Ishikawa (cell line): Measurements from ENCODE around the gene ZBTB49.

ENCODE experiments used
- CEBPB ChIP-seq: IDR thresholded peaks from 2 replicates; pipeline ENCODE4 v1.6.1; 2012
- CREB1 ChIP-seq: IDR thresholded peaks from 2 replicates; pipeline ENCODE4 v1.6.1; 2012; ENCODE audit warnings: low read depth
- EGR1 ChIP-seq: IDR thresholded peaks from 2 replicates; pipeline ENCODE4 v1.6.1; 2012
- EP300 ChIP-seq: IDR thresholded peaks from 2 replicates; pipeline ENCODE4 v1.6.1; 2012; ENCODE audit warnings: borderline replicate concordance
- FOXM1 ChIP-seq: IDR thresholded peaks from 2 replicates; pipeline ENCODE4 v1.6.1; 2012; ENCODE audit warnings: low read depth, borderline replicate concordance
- NFIC ChIP-seq: IDR thresholded peaks from 2 replicates; pipeline ENCODE4 v1.6.1; 2012
- RAD21 ChIP-seq: IDR thresholded peaks from 2 replicates; pipeline ENCODE4 v1.6.1; 2012; ENCODE audit warnings: low read depth
- REST ChIP-seq: IDR thresholded peaks from 2 replicates; pipeline ENCODE4 v1.6.1; 2012; ENCODE audit warnings: low read depth, mild to moderate bottlenecking
- TAF1 ChIP-seq: IDR thresholded peaks from 2 replicates; pipeline ENCODE4 v1.6.1; 2012; ENCODE audit warnings: low read depth, mild to moderate bottlenecking
- TCF12 ChIP-seq: IDR thresholded peaks from 2 replicates; pipeline ENCODE4 v1.6.1; 2012; ENCODE audit warnings: low read depth
- TEAD4 ChIP-seq: IDR thresholded peaks from 2 replicates; pipeline ENCODE4 v1.6.1; 2012
- USF1 ChIP-seq: IDR thresholded peaks from 2 replicates; pipeline ENCODE4 v1.6.1; 2012
- YY1 ChIP-seq: IDR thresholded peaks from 2 replicates; pipeline ENCODE4 v1.6.1; 2012; ENCODE audit warnings: low read depth
- ZBTB7A ChIP-seq: IDR thresholded peaks from 2 replicates; pipeline ENCODE4 v1.6.1; 2012; ENCODE audit warnings: low read depth
- TF ChIP-seq, protein P1 (sequence below): IDR thresholded peaks from 2 replicates; pipeline ENCODE4 v1.6.1; 2012

Gene ZBTB49

GRCh38 chr4:4248029-4248884 is 41.8 kb upstream of the ZBTB49 start, which contains the start of gene TMEM128:
TMEM128 (minus strand) TSS chr4:4248223; CDS start chr4:4248202, 21 bp downstream.
- no peak for TF ChIP-seq NFIC
- TF ChIP-seq REST: no peak
- TF ChIP-seq CEBPB: no peak; the same call in 1 of the 2 replicates
- TF ChIP-seq, protein P1, sequence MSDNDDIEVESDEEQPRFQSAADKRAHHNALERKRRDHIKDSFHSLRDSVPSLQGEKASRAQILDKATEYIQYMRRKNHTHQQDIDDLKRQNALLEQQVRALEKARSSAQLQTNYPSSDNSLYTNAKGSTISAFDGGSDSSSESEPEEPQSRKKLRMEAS: peak; percentile 70; the same call in 1 of the 2 replicates
- peak; percentile 21; the same call in 1 of the 2 replicates for TF ChIP-seq TEAD4
- no peak for TF ChIP-seq RAD21
- TF ChIP-seq TAF1: peak; percentile 98
- no peak for TF ChIP-seq EGR1
- TF ChIP-seq TCF12: no peak
- peak; percentile 21; the same call in 1 of the 2 replicates for TF ChIP-seq USF1
- TF ChIP-seq YY1: peak; percentile 94
- no peak for TF ChIP-seq ZBTB7A
- no peak for TF ChIP-seq EP300
- peak; percentile 80 for TF ChIP-seq CREB1
- no peak for TF ChIP-seq FOXM1

DNA sequence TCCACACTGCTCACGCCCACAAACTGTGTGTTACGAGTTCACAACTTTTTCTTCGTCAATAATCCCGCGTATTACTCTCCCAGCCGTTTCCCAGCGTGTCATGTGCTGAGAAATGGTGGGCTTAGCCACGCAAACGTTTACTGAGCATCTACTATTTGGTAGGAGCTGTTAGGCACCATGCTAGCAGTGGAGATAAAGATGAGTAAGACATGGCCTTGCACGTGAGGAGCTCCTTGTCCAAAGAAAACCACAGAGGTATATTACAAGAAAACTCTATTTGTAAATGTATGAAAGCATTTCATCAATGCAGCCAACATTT is 41.2 kb upstream of the ZBTB49 start:
- TF ChIP-seq RAD21: no peak
- TF ChIP-seq, protein P1: no peak
- no peak for TF ChIP-seq REST
- TF ChIP-seq FOXM1: no peak
- TF ChIP-seq TEAD4: no peak
- no peak for TF ChIP-seq CREB1
- no peak for TF ChIP-seq TAF1
- TF ChIP-seq TCF12: no peak
- no peak for TF ChIP-seq NFIC
- no peak for TF ChIP-seq YY1
- no peak for TF ChIP-seq EP300
- TF ChIP-seq USF1: no peak
- no peak for TF ChIP-seq CEBPB
- no peak for TF ChIP-seq EGR1

DNA sequence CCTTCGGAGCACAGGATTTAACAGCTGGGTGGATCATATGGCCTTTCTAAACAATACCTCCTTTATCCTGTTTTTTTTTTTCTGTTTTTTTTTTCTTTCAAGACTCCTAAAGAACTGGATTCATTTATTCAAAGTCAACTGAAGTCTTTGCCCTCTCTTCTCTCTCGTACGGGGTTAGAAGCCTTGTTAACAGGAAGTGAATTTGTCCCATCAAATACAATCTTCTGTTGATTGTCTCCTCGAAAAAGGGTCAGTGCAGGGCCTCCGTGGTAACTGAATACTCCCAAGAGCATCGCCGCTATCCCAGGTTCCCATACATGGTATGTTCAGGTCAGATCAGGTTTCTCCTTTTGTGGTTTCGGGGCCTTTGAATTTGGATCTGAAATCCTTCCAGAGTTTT is 40.2 kb upstream of the ZBTB49 start:
- TF ChIP-seq YY1 (no peak), TEAD4 (no peak), REST (no peak), CREB1 (no peak), TCF12 (no peak)

GRCh38 chr4:4254199-4254598 is 35.9 kb upstream of the ZBTB49 start:
- no peak for TF ChIP-seq TCF12

DNA sequence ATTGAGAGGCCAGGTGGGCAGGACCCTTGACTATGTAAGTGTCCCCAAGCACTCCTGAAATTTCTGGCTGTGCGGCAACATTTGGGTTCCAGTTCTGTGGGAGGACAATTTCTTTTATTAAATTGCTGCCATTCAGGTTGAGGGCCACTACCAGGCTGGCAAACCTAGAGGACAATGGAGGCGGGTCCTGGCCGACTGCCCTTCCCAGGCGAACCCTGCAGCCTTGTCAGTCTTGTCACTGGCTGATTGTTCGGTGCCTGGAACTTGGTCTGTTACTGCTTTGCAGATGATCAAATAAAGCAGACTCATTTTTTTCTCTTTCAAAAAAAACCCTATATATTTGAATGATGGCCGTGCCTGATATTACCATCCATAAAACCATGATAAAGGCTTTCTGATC is 35.4 kb upstream of the ZBTB49 start:
- TF ChIP-seq, protein P1: no peak
- TF ChIP-seq EP300: no peak
- TF ChIP-seq FOXM1: no peak
- TF ChIP-seq YY1: no peak
- TF ChIP-seq TCF12: no peak
- no peak for TF ChIP-seq NFIC
- no peak for TF ChIP-seq CEBPB
- no peak for TF ChIP-seq ZBTB7A
- TF ChIP-seq RAD21: no peak
- no peak for TF ChIP-seq TEAD4
- no peak for TF ChIP-seq REST
- TF ChIP-seq USF1: no peak
- no peak for TF ChIP-seq CREB1
- TF ChIP-seq EGR1: no peak
- no peak for TF ChIP-seq TAF1
